SK-N-SH (cell line): ENCODE data around the gene MAP2K5. TPM values are rescaled to one million over a fixed set of nuclear protein-coding genes. Genes with fewer than 3 reads are reported as not detected.

Experiments used
- CTCF ChIA-PET: fragments of 300-600, 350-600 bp; formaldehyde crosslinking; extraction: SDS; loops from one replicate; lab custom pipeline; 2021; lab: Yijun Ruan, JAX
- POLR2A ChIA-PET: fragments of 350-600 bp; sonication (Branson Sonifier 250); formaldehyde crosslinking; extraction: SDS; loops from one replicate; lab custom pipeline; 2020; ENCODE audit warnings: antibody characterized with exemption, inconsistent platforms; lab: Yijun Ruan, JAX
- DNase-seq: peaks from one replicate; pipeline ENCODE4 v3.0.0; 2012
- H2AFZ ChIP-seq: fragments of 200-600 bp; sonication (generic); 2 replicates; pipeline ENCODE4 v1.8.1; 2016; ENCODE audit warnings: antibody characterized with exemption, mild to moderate bottlenecking, low read depth
- H3F3A ChIP-seq: fragments of 200-600 bp; sonication (generic); replicated peaks from 2 replicates; pipeline ENCODE3; 2016; ENCODE audit warnings: antibody characterized with exemption, mild to moderate bottlenecking; ENCODE audit not compliant: insufficient read depth
- H3K27ac ChIP-seq, 2 experiments: fragments of 200-500 bp in 1 of 2; fragments of 200-600 bp in 1 of 2; sonication (Bioruptor generic) in 1 of 2; sonication (generic), shearing (Covaris generic) in 1 of 2; 2 replicates each; pipeline versions ENCODE4 v1.5.1 to v1.6.1; 2014 to 2016; ENCODE audit warnings: low read depth in 2 of 2, inconsistent platforms in 1 of 2, low read length in 1 of 2, mild to moderate bottlenecking in 1 of 2, mixed read lengths in 1 of 2
- H3K27me3 ChIP-seq: fragments of 200-600 bp; sonication (generic), shearing (Covaris generic); 2 replicates; pipeline ENCODE4 v1.6.1; 2016; ENCODE audit warnings: mixed run types; ENCODE audit not compliant: insufficient read depth
- H3K36me3 ChIP-seq, 2 experiments: fragments of 200-500 bp in 1 of 2; fragments of 200-600 bp in 1 of 2; sonication (Bioruptor generic) in 1 of 2; sonication (generic) in 1 of 2; replicated peaks in 1 of 2; 2 replicates each; pipeline versions ENCODE3 to v1.5.1; 2014 to 2016; ENCODE audit warnings: low read length in 1 of 2, mild to moderate bottlenecking in 1 of 2; ENCODE audit not compliant: insufficient read depth in 2 of 2, control insufficient read depth in 1 of 2
- H3K4me1 ChIP-seq, 2 experiments: fragments of 200-500 bp in 1 of 2; fragments of 200-600 bp in 1 of 2; sonication (Bioruptor generic) in 1 of 2; sonication (generic), shearing (Covaris generic) in 1 of 2; 2 replicates each; pipeline versions ENCODE4 v1.5.1 to v1.6.1; 2014 to 2016; ENCODE audit warnings: low read depth in 1 of 2, low read length in 1 of 2, mixed run types in 1 of 2; ENCODE audit not compliant: insufficient read depth in 2 of 2, control insufficient read depth in 1 of 2
- H3K4me2 ChIP-seq: fragments of 200-600 bp; sonication (generic), shearing (Covaris generic); 2 replicates; pipeline ENCODE4 v1.6.1; 2017; ENCODE audit warnings: mixed run types
- H3K4me3 ChIP-seq, 2 experiments: fragments of 200-500 bp in 1 of 2; fragments of 200-600 bp in 1 of 2; sonication (Bioruptor generic) in 1 of 2; sonication (generic), shearing (Covaris generic) in 1 of 2; 2 replicates each; pipeline versions ENCODE4 v1.5.1 to v1.8.1; 2014 to 2016; ENCODE audit warnings: low read depth in 2 of 2, inconsistent platforms in 1 of 2, low read length in 1 of 2, mild to moderate bottlenecking in 1 of 2, mixed read lengths in 1 of 2, moderate library complexity in 1 of 2
- H3K79me2 ChIP-seq: fragments of 200-600 bp; sonication (generic); 2 replicates; pipeline ENCODE4 v1.8.1; 2017; ENCODE audit warnings: mild to moderate bottlenecking; ENCODE audit not compliant: insufficient read depth
- H3K9ac ChIP-seq: fragments of 200-600 bp; sonication (generic); 2 replicates; pipeline ENCODE4 v1.6.1; 2017; ENCODE audit warnings: mixed run types
- H3K9me2 ChIP-seq: fragments of 200-600 bp; sonication (generic); 2 replicates; pipeline ENCODE4 v1.6.1; 2017; ENCODE audit warnings: mixed run types
- H3K9me3 ChIP-seq: fragments of 200-600 bp; sonication (generic); 2 replicates; pipeline ENCODE4 v1.6.1; 2017; ENCODE audit warnings: mixed run types, mild to moderate bottlenecking, moderate library complexity
- H4K20me1 ChIP-seq: fragments of 200-600 bp; sonication (generic); 2 replicates; pipeline ENCODE4 v1.6.1; 2017; ENCODE audit warnings: mild to moderate bottlenecking, mixed run types; ENCODE audit not compliant: insufficient read depth
- CTCF ChIP-seq: fragments of 200-600 bp; sonication (generic); IDR thresholded peaks from 2 replicates; pipeline ENCODE4 v1.6.1; 2017; ENCODE audit warnings: antibody characterized with exemption, mild to moderate bottlenecking, moderate library complexity
- ELF1 ChIP-seq: IDR thresholded peaks from 2 replicates; pipeline ENCODE4 v1.4.0; 2012
- FOXJ3 ChIP-seq: sonication (generic); formaldehyde crosslinking; IDR thresholded peaks from 2 replicates; pipeline ENCODE4 v1.5.1; 2020; ENCODE audit warnings: mild to moderate bottlenecking, missing genetic modification reagents
- FOXM1 ChIP-seq: IDR thresholded peaks from 2 replicates; pipeline ENCODE4 v1.4.0; 2012; ENCODE audit warnings: low read depth, mild to moderate bottlenecking
- JUND ChIP-seq: IDR thresholded peaks from 2 replicates; pipeline ENCODE4 v1.4.0; 2012
- MAX ChIP-seq: IDR thresholded peaks from 2 replicates; pipeline ENCODE4 v1.4.0; 2012; ENCODE audit warnings: low read depth
- MEF2A ChIP-seq: IDR thresholded peaks from 2 replicates; pipeline ENCODE4 v1.4.0; 2012; ENCODE audit warnings: low read depth, borderline replicate concordance
- SIN3A ChIP-seq: IDR thresholded peaks from 2 replicates; pipeline ENCODE4 v1.6.1; 2012; ENCODE audit warnings: low read depth, mild to moderate bottlenecking, low read length, moderate library complexity, borderline replicate concordance
- SMC3 ChIP-seq: IDR thresholded peaks from 2 replicates; pipeline ENCODE4 v1.6.1; 2012; ENCODE audit warnings: low read depth, low read length, improper control_type of control experiment
- USF1 ChIP-seq: IDR thresholded peaks from 2 replicates; pipeline ENCODE4 v1.4.0; 2012; ENCODE audit warnings: low read depth, borderline replicate concordance
- WGBS: methylation state at CpG from one replicate; pipeline ENCODE4 v1.1.6; 2017; ENCODE audit warnings: low lambda C conversion rate; 5-methylcytosine and 5-hydroxymethylcytosine counted together
- polyA plus RNA-seq, 3 experiments: library from polyadenylated mRNA; depleted of rRNA; stranded (reverse); fragments of >200 nt; gene quantifications; 2 replicates each; pipeline ENCODE4 v1.2.3, GENCODE V29; 2012

The MAP2K5 gene
- polyA plus RNA-seq, 1 of the 3 experiments (the other 2 are of a cell fraction), result 6.2 TPM

GRCh38 chr15:67506775-67507747 lies 35.4 kb upstream of the MAP2K5 start (continued):
- no peak for TF ChIP-seq USF1

DNA sequence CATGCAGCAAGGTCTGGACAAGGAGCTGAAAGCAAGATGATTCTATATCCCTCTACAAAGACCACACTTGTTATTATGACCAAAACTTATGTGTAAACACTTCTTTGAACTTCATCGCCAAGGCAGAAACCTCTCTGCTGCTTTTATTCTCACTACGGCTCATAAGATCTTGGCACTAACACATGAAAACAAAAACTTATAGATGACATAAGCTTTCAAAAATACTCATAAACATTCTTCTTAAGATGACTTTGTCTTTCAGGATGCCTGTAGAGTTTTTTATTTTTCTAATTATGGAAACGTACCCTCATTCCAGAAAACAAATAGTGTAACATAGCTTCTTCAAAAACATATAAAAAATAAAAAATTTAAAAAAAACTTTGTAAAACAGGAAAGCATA lies 34.1 kb upstream of the MAP2K5 start:
- Histone ChIP-seq H4K20me1 (no peaks in the 10 kb centered on the region), H3K27ac (no peak overlapping the region), H3K9me2 (no peaks in the 10 kb centered on the region), H3K4me3 (no peak overlapping the region), H3K4me2 (no peak overlapping the region), H3K4me1 (peaks cover 0 to 15% of the 10 kb centered on the region in 2 experiments; a peak in 1 of 4 replicates), H3K27me3 (no peaks in the 10 kb centered on the region), H3F3A (peaks cover 18% of the 10 kb centered on the region), H3K9ac (no peak overlapping the region), H2AFZ (no peak overlapping the region), H3K79me2 (no peaks in the 10 kb centered on the region), H3K36me3 (peaks cover 0 to 5% of the 10 kb centered on the region in 2 experiments), H3K9me3 (no peaks in the 10 kb centered on the region)
- ChIA-PET CTCF (interaction anchor here (0.8 to 1.2 kb wide), 2 partner anchors 128 to 324 kb away, joined by 3 to 4 read pairs; no protein-coding TSS in a partner anchor), POLR2A (no interaction called here)
- WGBS, result 92% methylated on average over 3 of the region's 3 CpGs
- DNase-seq, result no peak
- TF ChIP-seq FOXM1 (no peak), MEF2A (no peak), SMC3 (no peak), FOXJ3 (no peak), SIN3A (no peak), ELF1 (no peak), JUND (no peak)

GRCh38 chr15:67509918-67510317 lies 32.6 kb upstream of the MAP2K5 start:
- H4K20me1 ChIP-seq, result no peaks in the 10 kb centered on the region
- H3K27me3 ChIP-seq, result no peaks in the 10 kb centered on the region
- no peak overlapping the region for H3K4me2 ChIP-seq
- H3K4me3 ChIP-seq, result no peak overlapping the region
- H3K9ac ChIP-seq, result no peak overlapping the region
- peaks cover 0 to 12% of the 10 kb centered on the region in 2 experiments; a peak in 1 of 4 replicates for H3K4me1 ChIP-seq
- no peak overlapping the region for H2AFZ ChIP-seq
- CTCF ChIA-PET, result no interaction called here
- H3K9me3 ChIP-seq, result no peaks in the 10 kb centered on the region
- no peak overlapping the region for H3K27ac ChIP-seq
- POLR2A ChIA-PET, result no interaction called here
- no peak for TF ChIP-seq CTCF
- no peak for TF ChIP-seq MAX
- TF ChIP-seq, all 33 proteins: peak for 0
- Histone ChIP-seq H3K36me3 (peaks cover 0 to 9% of the 10 kb centered on the region in 2 experiments), H3K79me2 (no peaks in the 10 kb centered on the region), H3K9me2 (no peaks in the 10 kb centered on the region), H3F3A (peaks cover 14% of the 10 kb centered on the region)
- no peak for DNase-seq
- 94% methylated on average over 4 of the region's 4 CpGs for WGBS
